GM19238 (cell line): ENCODE results near the gene CALD1.
"Not testable (repeated sequence)": the region's sequence is repeated elsewhere in the genome, so short reads cannot be mapped to it uniquely, and the experiment has no call there.

ENCODE experiments used
- DNase-seq: peaks from one replicate; pipeline ENCODE4 v3.0.0; 2011; ENCODE audit warnings: low spot score; ENCODE audit not compliant: insufficient read length

Gene CALD1

DNA sequence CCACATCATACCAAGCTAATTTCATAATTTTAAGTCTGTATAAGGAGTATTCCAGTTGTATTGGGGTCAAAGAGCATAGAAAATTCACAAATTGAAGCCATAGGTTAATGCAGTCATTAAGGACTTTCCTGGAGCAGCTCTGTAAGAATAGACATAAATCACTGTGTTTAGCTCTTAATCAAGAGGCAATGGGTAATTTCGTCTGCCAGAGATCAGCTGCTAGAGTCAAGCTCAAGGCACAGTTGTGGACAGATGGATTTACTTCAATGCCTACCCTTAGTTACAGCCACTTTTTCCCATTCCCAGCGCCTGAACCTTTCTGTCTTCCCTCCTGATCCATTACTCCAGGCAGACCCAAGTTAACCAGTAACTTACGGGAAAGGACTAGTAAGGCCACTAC lies 166.3 kb downstream of the CALD1 start:
- DNase-seq, result no peak

DNA sequence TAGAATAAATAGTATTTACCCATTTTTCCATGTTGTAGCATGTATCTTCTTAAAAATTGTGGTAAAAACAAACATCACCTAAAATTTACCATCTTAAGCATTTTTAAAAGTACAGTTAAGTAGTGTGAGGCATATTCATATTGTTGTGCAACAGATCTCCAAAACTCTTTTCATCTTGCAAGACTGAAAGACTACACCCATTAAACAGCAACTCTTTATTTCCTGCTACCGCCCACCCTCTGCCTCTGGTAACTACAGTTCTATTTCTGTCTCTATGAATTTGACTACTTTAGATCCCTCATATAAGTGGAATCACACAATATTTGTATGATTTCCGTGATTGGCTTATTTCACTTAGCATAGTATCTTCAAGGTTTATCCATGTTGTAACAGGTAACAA lies 166.8 kb downstream of the CALD1 start:
- DNase-seq, result no peak

DNA sequence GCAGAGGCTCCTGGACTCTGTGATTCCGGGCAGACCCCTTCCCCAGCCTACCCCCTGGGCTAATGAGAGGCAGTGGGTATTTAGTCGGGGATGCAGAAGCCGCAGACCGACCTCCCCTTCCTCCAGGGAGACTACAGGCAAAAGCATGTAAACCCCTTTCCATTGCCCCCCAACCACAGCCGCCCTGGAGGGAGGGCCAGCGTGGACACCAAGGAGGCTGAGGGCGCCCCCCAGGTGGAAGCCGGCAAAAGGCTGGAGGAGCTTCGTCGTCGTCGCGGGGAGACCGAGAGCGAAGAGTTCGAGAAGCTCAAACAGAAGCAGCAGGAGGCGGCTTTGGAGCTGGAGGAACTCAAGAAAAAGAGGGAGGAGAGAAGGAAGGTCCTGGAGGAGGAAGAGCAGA lies 167.9 kb downstream of the CALD1 start:
- DNase-seq, result no peak

DNA sequence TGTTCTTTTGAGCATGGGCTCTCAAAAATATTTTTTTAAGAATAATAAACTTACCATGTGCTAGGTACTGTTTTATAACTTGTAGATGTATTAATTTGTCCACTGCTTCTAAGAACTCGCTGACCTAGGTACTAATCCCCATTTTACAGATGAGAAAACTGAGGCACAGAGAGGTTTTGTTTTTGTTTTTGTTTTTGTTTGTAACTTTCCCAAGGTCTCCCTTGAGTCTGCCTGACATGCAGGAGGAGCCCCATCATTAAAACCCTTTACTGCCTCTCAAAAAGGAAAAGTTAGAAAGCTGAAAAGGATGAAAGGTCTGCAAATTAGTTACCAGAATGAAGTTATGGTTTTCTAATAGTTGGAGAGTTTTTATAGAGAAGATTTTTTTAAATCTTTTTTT lies 168.4 kb downstream of the CALD1 start:
- no peak for DNase-seq

DNA sequence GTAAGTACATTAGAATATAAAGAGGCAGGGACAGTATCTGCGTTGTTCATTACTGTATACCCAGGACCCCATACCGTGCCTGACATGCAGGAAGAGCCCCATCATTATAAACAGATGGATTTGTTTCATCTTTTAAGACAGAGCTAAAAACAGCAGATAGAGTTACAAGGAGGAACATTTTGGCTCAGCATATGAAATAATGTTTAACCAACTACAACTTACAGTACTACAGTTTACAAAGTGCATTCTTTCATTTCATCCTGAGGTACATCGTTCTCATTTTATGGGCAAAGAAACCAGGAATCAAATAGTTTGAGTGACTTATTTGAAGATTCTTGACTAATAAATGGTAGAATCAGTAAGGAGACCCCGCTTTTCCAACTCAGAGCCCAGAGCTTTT lies 168.8 kb downstream of the CALD1 start:
- no peak for DNase-seq

DNA sequence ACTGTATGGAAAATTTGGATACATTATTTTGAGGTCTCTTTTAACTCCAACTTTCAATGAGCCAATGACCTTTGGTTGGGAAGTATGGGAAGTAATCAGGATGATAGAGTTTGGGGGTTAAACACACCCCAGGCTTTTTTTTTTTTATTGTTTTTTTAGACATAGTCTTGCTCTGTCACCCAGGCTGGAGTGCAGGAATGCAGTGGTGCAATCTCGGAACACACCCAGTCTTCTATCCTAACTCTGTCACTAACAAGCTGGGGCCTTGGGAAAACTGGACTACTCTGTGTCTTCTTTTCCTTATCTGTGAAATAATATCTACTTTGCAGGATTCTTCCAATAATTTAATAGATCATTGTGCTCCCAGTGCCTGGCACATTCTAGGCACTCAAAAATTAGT lies 169.3 kb downstream of the CALD1 start:
- DNase-seq, result no peak

DNA sequence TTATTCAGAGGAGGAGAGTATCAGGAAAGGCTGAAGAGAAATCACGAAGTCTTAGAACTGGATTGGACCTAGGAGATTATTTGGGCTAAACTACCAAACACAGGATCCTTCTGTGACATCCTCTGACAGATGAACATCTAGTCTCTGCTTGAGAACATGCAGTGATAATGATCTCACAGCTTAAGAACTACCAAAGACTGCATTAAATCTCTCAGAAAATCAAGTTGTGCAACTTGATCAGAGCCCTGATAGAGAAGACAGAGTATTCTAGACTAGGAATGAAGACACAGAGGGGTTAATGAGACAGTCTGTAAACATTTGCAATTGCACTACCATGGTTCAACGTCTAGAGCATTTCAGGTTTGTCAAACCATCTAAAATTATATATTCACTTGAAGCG lies 169.7 kb downstream of the CALD1 start:
- no peak for DNase-seq

DNA sequence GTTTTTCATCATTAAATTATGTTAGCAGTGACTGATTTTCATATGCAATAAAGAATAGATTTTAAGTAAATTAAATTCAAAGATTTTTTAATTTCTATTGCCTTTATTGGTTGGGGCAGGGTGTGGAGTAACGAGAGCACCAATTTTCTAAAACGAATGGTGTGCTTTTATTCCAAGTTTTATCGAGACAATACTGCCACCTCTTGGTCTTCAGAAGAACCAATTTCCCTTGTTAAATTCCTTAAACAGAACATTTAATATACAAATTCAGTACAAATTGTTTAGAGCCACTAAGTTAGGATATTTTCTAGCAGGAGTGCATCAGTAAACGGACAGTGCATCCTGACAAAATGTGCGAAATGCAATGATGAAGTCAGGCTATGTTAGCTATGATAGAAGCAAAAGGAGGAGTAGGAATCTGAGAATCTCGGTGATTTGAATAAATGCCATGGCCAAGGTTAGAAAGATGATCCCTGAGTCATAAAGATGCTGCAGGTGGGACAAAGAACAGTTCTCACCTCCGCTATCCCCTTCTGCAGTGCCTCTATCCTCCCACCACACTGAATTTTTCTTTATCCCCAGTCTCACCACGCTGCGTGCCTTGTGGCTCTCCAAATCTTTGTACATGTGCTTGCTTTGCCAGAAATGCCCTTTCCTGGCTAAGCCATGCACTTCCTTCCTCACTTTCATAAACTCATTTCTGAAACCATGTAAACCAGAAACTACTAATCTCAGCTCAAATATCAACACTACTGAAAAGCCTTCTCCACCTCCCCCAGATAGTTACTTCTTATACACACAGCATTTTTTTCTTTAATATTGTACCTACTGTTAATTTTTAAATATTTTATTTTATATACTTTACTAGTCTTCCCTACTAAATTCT lies 175.0 kb downstream of the CALD1 start:
- no peak for DNase-seq

DNA sequence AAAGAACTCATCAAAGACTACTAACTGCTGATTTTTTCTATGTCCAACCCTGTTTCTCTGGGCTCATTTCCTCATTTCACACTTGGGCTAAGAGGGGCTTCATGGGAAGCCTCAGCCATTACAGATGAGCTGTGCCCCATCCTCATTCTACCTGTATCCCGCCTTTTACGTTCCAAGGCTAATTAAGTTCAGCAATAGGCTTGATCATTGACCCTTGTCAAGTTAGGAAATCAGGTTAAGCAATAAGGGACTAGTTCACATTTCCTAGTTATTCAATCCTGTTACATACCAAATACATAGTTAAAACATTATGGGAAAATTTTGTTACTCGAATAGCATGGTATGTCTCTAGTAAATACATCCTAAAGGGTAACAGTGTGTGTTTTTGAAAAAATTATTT lies 177.6 kb downstream of the CALD1 start:
- DNase-seq, result no peak

DNA sequence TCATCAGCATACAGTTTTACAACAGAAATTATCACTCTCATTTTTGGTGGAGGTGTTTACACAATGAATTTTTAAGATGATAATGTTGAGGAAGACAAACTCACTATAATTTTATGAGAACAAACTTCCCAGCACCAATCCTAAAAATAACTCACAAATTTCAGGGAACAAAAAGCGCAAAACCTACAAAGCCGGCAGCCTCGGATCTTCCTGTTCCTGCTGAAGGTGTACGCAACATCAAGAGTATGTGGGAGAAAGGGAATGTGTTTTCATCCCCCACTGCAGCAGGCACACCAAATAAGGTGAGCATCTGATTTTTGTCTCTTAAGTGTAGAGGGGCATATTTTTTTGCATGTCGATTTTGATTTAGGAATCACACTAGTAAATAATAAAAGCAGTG lies 180.4 kb downstream of the CALD1 start:
- DNase-seq, result no peak

DNA sequence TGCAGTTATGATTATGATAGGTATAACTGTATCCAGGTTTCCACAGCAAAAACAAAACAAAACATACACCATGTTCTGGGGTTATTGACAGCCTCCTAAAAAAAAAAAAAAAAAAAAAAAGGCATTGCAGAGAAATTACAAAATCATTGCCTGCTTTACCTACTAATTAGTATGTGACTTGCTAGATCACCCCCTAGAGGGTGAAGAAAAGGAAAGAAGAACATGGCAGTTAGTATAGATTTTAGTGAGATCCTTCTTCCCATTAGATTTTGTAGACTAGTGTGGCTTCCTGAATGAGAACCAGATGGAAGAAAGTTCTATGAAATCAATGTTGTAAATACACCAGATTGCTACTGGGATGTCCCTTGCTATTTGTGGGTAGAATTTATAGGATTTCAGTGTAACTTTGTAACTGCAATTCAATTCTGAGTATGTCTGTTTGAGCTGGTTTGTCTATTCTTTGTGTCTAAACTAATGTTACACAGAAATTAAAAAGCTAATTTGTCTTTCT lies 182.9 kb downstream of the CALD1 start:
- DNase-seq, result no peak

DNA sequence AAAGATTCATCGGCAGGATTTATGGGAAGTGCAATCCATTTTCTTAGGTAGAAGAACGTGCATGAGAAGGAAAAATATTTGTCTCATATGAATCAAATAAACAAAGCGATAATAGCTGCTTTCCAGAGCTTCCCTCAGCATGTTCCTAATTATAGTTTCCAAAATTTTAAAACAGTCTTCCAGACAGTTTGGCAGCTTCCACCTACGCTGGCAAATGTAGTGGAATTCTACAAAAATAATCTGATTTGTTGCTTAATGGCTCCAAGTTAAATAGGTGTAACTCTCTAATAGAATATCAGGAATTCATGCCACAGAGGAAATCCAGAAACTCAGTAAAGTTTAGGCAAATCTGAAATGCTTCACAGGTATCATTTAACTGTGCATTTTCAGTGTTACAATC lies 183.6 kb downstream of the CALD1 start:
- DNase-seq, result no peak

DNA sequence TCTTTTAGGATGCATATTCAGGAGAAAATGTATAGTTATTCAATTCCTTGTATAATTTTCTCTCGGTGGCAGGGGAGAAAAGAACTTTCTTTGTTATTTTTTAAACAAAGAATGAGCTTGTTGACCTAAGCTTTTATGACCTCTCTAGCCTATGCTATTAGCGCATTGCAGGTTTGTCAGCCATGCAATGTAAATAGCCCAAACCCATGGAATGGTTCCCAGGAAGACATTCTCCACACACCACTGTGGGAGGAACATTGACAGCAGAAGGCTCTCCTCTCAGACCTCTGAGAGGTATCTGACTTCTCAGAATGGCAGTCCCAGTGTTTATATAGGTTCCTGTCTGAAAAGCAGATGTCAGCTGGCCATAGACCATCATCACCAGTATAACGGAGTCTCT lies 187.3 kb downstream of the CALD1 start:
- DNase-seq, result no peak

DNA sequence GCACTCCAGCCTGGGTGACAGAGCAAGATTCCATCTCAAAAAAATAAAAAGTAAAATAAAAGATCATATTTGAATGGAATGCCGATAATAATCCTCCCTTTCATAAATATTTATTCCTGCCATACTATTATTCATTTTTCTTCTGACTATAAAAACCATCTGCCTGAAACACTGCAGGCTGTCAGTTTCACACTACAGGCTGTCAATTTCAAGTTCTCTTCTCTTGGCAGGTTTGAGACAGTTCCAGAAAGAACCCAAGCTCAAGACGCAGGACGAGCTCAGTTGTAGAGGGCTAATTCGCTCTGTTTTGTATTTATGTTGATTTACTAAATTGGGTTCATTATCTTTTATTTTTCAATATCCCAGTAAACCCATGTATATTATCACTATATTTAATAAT lies 188.7 kb downstream of the CALD1 start:
- DNase-seq, result no peak

DNA sequence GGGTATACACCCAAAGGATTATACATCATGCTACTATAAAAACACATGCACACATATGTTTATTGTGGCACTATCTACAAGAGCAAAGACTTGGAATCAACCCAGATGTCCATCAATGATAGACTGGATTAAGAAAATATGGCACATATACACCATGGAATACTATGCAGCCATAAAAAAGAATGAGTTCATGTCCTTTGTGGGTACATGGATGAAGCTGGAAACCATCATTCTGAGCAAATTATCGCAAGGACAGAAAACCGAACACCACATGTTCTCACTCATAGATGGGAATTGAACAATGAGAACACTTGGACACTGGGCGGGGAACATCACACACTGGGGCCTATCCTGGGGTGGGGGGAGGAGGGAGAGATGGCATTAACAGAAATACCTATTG lies 202.2 kb downstream of the CALD1 start:
- not testable (repeated sequence) for DNase-seq

DNA sequence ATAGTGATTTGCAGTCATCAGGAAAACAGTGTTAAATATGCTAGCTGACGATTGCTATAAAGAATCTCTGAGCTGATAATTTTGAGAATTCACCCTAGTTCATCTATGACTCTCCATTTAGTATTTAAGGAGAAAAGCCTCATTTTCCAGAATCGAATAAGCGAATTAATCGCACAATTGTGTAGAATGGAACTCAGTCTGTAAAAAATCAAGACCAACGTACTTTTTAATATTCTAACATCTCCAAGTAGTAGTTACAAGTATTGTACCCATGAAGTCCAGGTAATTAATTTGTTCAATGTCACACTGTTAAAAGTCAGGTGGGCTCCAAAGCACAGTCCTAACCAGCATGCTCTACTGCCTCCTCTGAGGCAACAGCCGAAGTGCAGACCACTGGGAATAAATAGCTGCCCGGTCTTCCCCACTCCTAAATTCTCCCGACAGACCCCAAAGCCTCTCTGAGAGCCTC lies 206.5 kb downstream of the CALD1 start:
- no peak for DNase-seq

DNA sequence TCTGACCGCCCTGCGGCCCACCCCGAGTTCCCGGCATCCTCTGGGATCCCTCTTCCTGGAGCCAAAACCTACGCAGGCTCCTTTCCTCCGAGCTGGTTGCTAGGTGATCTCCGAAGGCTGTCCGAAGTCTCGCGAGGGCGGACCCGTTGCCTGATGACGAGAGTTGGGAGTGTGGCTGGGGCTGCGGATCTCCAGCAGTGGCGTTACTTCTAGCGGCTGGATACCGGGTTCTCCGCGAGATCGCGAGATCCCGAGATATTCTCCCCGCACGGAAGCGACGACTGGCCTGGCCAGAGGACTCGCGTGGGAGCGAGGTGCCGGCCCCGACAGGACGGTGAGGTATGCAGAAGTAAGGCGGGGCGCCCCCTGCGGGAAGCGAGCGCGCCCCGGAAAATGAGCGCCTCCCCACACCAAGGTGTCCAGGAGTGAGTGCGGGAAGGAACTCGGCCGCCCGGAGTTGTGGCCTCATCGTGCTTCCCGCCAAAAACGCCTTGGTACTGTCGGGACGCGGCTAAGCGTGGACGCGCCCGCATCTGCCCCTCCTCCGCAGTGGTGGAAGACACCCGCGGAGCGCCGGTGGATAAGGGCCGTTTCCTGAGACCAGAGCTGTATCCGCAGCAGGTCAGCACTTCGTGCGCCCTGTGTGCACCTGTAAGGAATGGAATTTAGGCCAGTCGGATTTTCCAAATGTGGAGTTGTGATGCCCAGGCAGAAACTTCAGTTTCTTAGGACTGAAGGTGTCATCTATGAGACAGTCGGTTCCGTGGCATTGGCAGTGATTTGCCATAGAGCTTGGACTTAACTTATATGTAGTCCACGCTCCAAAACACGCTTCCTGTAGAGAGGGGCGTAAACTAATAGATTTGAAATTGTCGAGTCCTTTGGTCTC lies 207.2 kb downstream of the CALD1 start, which contains the start of gene AGBL3:
TSS of gene AGBL3 (plus strand) at position 146 of the 889 bp plus-strand sequence. CDS start 1,426 bp downstream, outside the sequence.
- DNase-seq, result peak; percentile 72

DNA sequence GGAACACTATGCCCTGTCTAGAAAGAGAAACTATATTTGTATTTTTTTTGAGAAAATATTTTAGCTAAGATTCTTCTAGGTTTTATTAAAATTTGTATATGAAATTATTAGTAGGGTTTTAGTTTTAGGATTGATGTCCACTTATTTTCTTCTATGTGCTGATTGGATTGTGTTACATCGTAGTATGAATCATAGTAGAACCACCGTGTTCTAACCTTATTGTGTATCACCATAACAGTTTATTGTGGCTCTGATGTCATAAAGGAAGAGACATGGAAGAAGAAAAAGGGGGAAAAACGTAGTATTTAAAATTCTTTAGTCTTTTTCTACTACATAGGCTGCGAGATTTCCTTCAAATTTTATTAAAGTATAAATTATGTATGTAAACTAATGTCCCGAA lies 208.7 kb downstream of the CALD1 start:
- no peak for DNase-seq

DNA sequence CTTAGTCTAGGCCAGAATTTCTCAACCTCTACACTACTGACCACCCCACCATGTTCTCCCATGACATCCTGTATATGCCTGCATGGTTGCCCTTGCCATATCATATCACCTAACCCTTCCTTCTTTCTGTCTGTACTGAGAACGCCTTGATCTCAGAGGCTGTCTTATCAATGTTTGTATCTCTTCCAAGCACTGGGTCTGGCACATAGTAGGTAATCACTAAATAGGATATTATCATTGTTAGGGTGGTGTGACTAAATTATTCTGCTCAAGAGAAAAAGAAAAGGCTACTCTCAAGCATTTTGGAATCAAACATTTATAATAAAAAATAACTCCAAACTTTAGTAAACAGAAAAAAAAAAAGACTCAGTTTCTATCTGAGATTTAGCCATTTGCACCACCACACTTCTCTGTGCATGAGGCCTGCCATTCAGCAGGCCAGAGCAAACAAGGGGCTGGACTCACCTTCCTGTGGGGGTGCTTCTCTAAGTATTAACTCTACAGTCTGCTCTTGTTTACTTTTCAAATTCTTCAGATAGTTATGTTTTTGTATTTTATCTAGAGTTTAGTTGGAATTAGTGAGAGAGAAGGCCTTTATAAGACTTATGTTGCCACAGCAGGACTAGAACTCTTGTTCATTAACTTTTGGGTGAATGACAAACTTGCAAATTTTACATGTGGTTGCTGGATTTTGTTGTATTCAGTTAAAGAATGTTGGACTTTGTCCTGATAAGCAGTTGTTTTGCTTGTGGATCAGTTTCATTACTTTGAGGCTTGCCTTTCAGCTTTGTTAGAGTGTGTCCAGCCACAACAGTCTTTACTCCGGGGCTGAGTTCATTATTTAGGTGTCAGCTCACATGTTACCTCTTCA lies 212.3 kb downstream of the CALD1 start:
- no peak for DNase-seq

DNA sequence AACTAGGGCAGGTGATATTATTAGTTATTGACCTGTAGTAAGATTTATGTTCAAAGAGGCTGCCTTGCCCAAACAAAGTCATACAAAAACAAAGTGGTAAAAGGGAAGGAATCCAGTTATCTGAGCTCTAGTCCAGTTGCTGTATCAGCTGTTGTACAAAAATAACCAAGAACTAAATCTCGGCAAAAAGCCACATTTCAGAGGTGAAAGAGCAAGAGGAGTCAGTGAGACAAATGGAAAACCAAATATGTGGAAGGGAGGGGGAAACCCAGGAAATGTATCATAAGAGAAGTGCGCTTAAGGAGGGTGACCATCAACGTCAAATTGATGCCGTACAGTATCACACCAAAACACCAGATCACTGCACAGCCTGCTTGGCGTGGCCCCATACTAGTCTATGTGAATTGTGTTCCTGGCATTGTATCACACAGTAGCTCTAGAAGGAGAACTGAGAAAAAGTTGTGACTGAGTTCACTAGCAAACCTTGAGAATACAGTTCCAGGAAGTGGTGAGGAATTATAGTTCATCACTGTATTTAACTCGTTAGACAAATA lies 213.3 kb downstream of the CALD1 start:
- DNase-seq, result peak; percentile 26
